Measurements from ENCODE around the gene EID2.

Gene EID2

GRCh38 chr19:39500543-39500942 is 39.4 kb downstream of the EID2 start:
- DNase-seq (ENCODE audit: low spot score) = no peak
- no peak for TF ChIP-seq CTCF (IDR thresholded peaks at IDR 0.05; ENCODE audit: borderline replicate concordance, control extremely low read depth, extremely low read depth, insufficient read depth, missing control alignments)
- in situ Hi-C loops (cut with MboI; ENCODE audit: low sequenced_read_pairs, unreplicated experiment) = no loop called here

GRCh38 chr19:39499932-39500331 is 40.0 kb downstream of the EID2 start:
- in situ Hi-C loops (cut with MboI; ENCODE audit: low sequenced_read_pairs, unreplicated experiment) = no loop called here
- no peak for DNase-seq (ENCODE audit: low spot score)
- no peak for TF ChIP-seq CTCF (IDR thresholded peaks at IDR 0.05; ENCODE audit: borderline replicate concordance, control extremely low read depth, extremely low read depth, insufficient read depth, missing control alignments)

- TF ChIP-seq CTCF (IDR thresholded peaks at IDR 0.05; ENCODE audit: borderline replicate concordance, control extremely low read depth, extremely low read depth, insufficient read depth, missing control alignments) = no peak
- in situ Hi-C loops (cut with MboI; ENCODE audit: low sequenced_read_pairs, unreplicated experiment) = no loop called here
- DNase-seq (ENCODE audit: low spot score) = peak; percentile 46
These were observed 40.9 kb downstream of the EID2 start, which contains the start of gene DLL3 for GRCh38 chr19:39498798-39499642. Gene DLL3, plus strand, starts transcription at chr19:39498947. Its CDS starts 28 bp downstream, at chr19:39498975.

- no peak for TF ChIP-seq CTCF (IDR thresholded peaks at IDR 0.05; ENCODE audit: borderline replicate concordance, control extremely low read depth, extremely low read depth, insufficient read depth, missing control alignments)
- in situ Hi-C loops (cut with MboI; ENCODE audit: low sequenced_read_pairs, unreplicated experiment) = no loop called here
- DNase-seq (ENCODE audit: low spot score) = peak; percentile 79
These were observed 41.8 kb downstream of the EID2 start for GRCh38 chr19:39497996-39498797.

- peak; percentile 29 for TF ChIP-seq CTCF (IDR thresholded peaks at IDR 0.05; ENCODE audit: borderline replicate concordance, control extremely low read depth, extremely low read depth, insufficient read depth, missing control alignments)
- DNase-seq (ENCODE audit: low spot score) = no peak
- in situ Hi-C loops (cut with MboI; ENCODE audit: low sequenced_read_pairs, unreplicated experiment) = no loop called here
These were observed 42.3 kb downstream of the EID2 start for GRCh38 chr19:39497701-39497995.

- DNase-seq (ENCODE audit: low spot score) = no peak
- TF ChIP-seq CTCF (IDR thresholded peaks at IDR 0.05; ENCODE audit: borderline replicate concordance, control extremely low read depth, extremely low read depth, insufficient read depth, missing control alignments) = no peak
- in situ Hi-C loops (cut with MboI; ENCODE audit: low sequenced_read_pairs, unreplicated experiment) = no loop called here
These were observed 43.9 kb downstream of the EID2 start for GRCh38 chr19:39496063-39496462.
